ENCODE data around the gene ACTN1. TPM values are rescaled to one million over a fixed set of nuclear protein-coding genes. Genes with fewer than 3 reads are reported as not detected.

Gene ACTN1
- total and polyA plus RNA-seq, 2 of the 8 experiments (the other 6 are each of a cell fraction or from before 2014, with no cell fraction given), result 236 to 262 TPM

DNA sequence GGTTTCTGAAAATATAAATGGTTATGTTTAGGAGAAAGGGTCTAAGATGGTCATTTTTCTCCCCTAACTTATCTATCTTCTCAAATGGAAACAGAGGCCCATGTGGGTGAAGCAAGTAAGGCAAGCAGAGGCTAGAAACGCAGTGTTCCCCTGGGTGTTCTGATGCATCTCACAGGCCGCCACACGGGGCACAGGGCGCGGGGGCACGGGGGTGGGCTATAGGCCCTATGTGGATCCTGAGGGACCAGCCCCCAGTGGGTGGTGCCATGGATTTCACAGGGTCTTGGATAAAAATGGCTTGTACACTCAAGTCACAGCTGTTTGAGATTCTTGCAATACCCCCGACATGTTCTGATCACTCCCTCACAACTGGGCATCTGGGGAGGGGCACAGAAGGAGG lies 17.7 kb downstream of the ACTN1 start:
- FAIRE-seq (no peak), DNase-seq (ENCODE audit: low read depth in 1 of 2, low spot score in 2 of 2) (no peak)
- no peak overlapping the region for H3K27ac ChIP-seq (ENCODE audit: low read depth, low read length)
- H3K9me3 ChIP-seq (ENCODE audit: insufficient read depth in 2 of 2, low read depth in 1 of 2, low read length in 1 of 2), result no peaks in the 10 kb centered on the region
- H3K79me2 ChIP-seq (ENCODE audit: control insufficient read depth in 1 of 2, insufficient read depth in 2 of 2, low read length in 2 of 2), result peaks cover 23 to 100% of the 10 kb centered on the region in 2 experiments; a peak in 3 of 4 replicates
- H2BK5ac ChIP-seq (ENCODE audit: low read depth, low read length), result no peak overlapping the region
- CTCF ChIA-PET (ENCODE audit: partially characterized antibody), result interaction anchor here (1.6 to 19.1 kb wide), 3 partner anchors 14 to 50 kb away, joined by 5 to 291 read pairs (median 6); no protein-coding TSS in a partner anchor
- WGBS, 2 experiments (ENCODE audit: extremely low coverage in 1 of 2, insufficient coverage in 1 of 2, insufficient read length in 1 of 2, insufficient replicate concordance in 2 of 2, low coverage in 1 of 2, low lambda C conversion rate in 2 of 2, missing lambda C conversion rate in 1 of 2), result 93% methylated on average over 7 of the region's 7 CpGs; no CpG with 5 or more reads in 1 of the 2 experiments
- H2BK120ac ChIP-seq (replicated peaks; ENCODE audit: low read depth, low read length), result no peak overlapping the region
- TF ChIP-seq, protein P1, sequence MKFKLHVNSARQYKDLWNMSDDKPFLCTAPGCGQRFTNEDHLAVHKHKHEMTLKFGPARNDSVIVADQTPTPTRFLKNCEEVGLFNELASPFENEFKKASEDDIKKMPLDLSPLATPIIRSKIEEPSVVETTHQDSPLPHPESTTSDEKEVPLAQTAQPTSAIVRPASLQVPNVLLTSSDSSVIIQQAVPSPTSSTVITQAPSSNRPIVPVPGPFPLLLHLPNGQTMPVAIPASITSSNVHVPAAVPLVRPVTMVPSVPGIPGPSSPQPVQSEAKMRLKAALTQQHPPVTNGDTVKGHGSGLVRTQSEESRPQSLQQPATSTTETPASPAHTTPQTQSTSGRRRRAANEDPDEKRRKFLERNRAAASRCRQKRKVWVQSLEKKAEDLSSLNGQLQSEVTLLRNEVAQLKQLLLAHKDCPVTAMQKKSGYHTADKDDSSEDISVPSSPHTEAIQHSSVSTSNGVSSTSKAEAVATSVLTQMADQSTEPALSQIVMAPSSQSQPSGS (IDR thresholded peaks at IDR 0.05; ENCODE audit: low read length), result no peak
- peaks cover 0 to 20% (median 11%) of the 10 kb centered on the region in 4 experiments; a peak in 4 of 7 replicates for H3K4me1 ChIP-seq (replicated peaks in 1 of 4; ENCODE audit: control insufficient read depth in 3 of 4, insufficient read depth in 4 of 4, low read length in 3 of 4)
- H2BK15ac ChIP-seq (ENCODE audit: low read length), result no peak overlapping the region
- H3K4me2 ChIP-seq (ENCODE audit: insufficient read depth in 1 of 2, low read depth in 2 of 2, low read length in 2 of 2), result no peak overlapping the region
- no peak overlapping the region for H2BK20ac ChIP-seq (ENCODE audit: low read length)
- peaks cover 0 to 8% (median 4%) of the 10 kb centered on the region in 4 experiments; a peak in 3 of 8 replicates for H3K36me3 ChIP-seq (ENCODE audit: control insufficient read depth in 2 of 4, insufficient read depth in 4 of 4, low read length in 3 of 4)
- H3K4ac ChIP-seq (replicated peaks; ENCODE audit: insufficient read length, low read depth, low read length), result no peak overlapping the region
- H4K8ac ChIP-seq (ENCODE audit: extremely low read depth, insufficient read depth, low read length), result no peak overlapping the region
- H3K4me3 ChIP-seq (ENCODE audit: extremely low read depth in 1 of 4, insufficient read depth in 2 of 4, low read depth in 3 of 4, low read length in 4 of 4), result no peak overlapping the region
- H4K5ac ChIP-seq (ENCODE audit: insufficient read length, low read depth, low read length), result no peak overlapping the region
- H2BK12ac ChIP-seq (ENCODE audit: low read depth, low read length), result no peak overlapping the region
- no peak overlapping the region for H3K9ac ChIP-seq (replicated peaks in 1 of 4; ENCODE audit: extremely low read depth in 1 of 4, low read depth in 3 of 4, low read length in 3 of 4)
- H3K14ac ChIP-seq (ENCODE audit: insufficient read length), result no peak overlapping the region
- no peak overlapping the region for H3K56ac ChIP-seq (replicated peaks; ENCODE audit: insufficient read length, low read depth, low read length)
- H3K79me1 ChIP-seq (ENCODE audit: low read depth, low read length), result peaks cover 36% of the 10 kb centered on the region
- no peaks in the 10 kb centered on the region; a peak in 1 of 7 replicates for H3K27me3 ChIP-seq (replicated peaks in 1 of 4; ENCODE audit: control insufficient read depth in 3 of 4, extremely low read depth in 1 of 4, insufficient read depth in 3 of 4, low read length in 3 of 4)
- H4K20me1 ChIP-seq (replicated peaks in 1 of 2; ENCODE audit: control insufficient read depth in 1 of 2, insufficient read depth in 2 of 2, low read length in 2 of 2), result peaks cover 38 to 51% of the 10 kb centered on the region in 2 experiments
- H3K23ac ChIP-seq (ENCODE audit: insufficient read length), result no peak overlapping the region
- no peak overlapping the region for H4K91ac ChIP-seq (replicated peaks; ENCODE audit: insufficient read length, low read length)
- no peak overlapping the region for H2AFZ ChIP-seq (ENCODE audit: low read length)
- no peaks in the 10 kb centered on the region for H3K23me2 ChIP-seq (ENCODE audit: low read depth, low read length)
- H2AK5ac ChIP-seq (ENCODE audit: low read depth, low read length), result no peak overlapping the region
- no peak overlapping the region for H3K18ac ChIP-seq (ENCODE audit: extremely low read depth, low read length)
- POLR2A ChIA-PET (ENCODE audit: partially characterized antibody), result interaction anchor here (1.3 to 2.1 kb wide), 2 partner anchors 15 to 17 kb away, joined by 4 to 14 read pairs; no protein-coding TSS in a partner anchor

Data from H1 (cell line).